Glomerular endothelial cell (primary cell): ENCODE measurements around the gene CRIP1. TPM values are rescaled to one million over a fixed set of nuclear protein-coding genes. Genes with fewer than 3 reads are reported as not detected.

Experiments used
- DNase-seq: peaks from one replicate; pipeline ENCODE4 v3.0.0-alpha.2; 2011; ENCODE audit warnings: low read depth, low spot score; ENCODE audit errors: extremely low read depth
- total RNA-seq: library from RNA; depleted of rRNA; stranded (reverse); fragments of >200 nt; gene quantifications from 2 replicates; pipeline ENCODE4 v1.2.3, GENCODE V29; 2015

CRIP1 gene
- total RNA-seq, 1 donor from 2014 or later: 2.0 TPM

DNA sequence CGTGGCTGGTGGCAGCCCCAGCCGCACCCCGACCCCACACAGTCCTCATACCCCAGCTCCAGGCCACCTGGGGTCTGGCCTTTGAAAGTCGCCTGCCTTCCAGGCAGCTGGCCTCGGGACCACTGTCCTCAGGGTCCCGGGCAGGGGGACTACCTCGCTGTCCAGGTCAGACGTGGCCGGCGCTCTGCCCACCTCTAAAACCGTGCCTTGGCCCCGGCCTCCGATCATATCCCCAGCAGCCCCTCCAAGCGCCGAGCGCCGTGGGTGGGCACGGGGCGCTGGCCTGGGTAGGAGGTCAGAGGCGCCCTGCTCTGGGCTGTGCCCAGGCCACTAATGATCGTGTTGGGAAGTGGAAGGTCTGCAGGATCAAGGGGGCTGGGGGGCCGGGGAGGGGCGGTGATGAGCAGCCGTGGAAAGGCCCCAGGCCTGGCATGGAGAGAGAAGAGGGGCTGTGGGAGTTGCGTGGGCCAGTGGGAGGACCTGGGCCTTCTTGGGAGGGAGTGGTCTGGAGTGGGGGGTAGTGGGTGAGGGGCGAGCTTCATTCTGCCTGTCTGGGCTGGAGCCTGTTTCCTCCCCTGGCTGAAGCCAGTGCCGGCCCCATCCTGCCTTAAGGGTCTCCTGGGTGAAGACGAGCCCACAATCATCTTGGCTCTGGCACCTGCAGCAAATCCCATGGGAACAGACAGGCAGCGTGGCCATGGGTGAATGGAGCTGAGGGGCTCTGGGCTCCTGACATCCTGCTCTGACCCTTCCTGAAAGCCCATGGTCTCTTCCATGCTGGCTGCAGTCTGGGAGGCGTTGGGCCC, 44.6 kb downstream of the CRIP1 start:
- no peak for DNase-seq

DNA sequence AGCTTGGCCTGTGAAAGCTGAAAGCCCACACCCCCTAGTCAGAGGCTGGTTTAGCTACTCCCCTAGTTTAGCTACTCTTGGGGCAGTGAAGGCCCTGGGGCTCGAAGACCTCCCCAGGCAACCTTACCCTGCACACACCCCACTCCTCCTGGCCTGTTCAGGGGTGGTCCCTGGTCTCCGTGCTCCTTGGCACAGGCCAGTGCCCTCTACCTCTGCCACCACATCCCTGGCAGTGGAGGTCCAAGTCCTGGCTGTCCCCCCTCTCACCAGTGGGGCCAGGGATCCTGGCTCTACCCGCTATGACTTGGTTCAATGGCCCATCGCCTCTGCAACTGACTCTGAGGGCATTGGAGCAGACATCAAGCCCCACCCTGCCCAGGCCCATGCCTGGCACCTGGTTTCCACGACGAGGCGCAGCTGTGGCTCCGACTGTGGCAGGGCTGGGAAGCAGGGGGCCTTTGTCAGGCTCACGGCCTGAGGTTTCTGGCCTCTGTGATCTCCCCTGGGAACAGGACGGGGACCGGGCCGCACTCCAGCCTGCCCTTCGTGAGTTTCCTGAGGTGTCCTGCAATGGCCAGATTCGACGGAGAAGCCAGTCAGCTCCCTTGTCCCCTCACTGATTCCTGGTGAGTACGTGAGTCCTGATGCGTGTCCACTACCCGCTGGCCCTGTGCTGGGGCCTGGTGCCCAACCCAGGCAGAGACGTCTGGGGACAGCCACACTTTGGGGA, 45.4 kb downstream of the CRIP1 start:
- no peak for DNase-seq

DNA sequence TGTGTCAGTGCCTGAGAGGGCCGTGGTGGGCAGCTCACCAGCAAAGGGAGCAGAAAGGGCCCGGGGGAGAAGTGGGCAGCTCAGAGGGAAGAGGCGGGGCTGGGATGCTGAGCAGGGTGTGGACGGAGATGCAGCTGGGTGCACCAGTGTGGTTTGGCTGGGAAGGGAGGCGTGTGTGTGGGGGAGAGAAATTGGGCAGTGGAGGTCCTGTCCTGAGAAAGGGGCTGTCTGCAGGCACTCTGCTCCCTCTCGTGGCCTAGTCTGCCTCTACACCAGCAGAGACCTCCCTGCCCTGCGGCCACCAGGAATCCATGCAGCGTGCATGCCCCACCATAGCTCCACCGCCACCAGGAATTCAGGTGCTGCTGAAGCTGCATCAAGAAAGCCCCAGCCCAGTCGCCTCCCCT, 46.1 kb downstream of the CRIP1 start:
- DNase-seq: no peak

DNA sequence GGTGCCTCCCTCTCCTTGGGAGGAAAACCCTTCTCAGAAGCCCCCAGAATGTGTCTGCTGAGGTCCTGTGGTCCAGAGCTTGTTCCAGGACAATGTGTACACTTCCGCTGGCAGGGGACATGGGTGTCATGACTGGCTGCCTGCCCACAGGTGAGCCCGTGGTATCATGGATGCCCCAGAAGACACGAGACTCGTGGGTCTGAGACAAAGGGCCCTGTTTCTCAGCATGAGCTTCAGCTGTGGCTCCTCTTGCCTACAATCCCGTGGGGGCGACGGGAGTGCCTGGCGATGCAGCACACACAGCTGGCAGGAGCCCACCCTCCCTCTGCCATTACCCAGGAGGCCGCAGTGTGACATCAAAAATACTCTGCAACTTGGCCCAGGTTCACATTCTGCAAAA, 46.7 kb downstream of the CRIP1 start:
- no peak for DNase-seq

DNA sequence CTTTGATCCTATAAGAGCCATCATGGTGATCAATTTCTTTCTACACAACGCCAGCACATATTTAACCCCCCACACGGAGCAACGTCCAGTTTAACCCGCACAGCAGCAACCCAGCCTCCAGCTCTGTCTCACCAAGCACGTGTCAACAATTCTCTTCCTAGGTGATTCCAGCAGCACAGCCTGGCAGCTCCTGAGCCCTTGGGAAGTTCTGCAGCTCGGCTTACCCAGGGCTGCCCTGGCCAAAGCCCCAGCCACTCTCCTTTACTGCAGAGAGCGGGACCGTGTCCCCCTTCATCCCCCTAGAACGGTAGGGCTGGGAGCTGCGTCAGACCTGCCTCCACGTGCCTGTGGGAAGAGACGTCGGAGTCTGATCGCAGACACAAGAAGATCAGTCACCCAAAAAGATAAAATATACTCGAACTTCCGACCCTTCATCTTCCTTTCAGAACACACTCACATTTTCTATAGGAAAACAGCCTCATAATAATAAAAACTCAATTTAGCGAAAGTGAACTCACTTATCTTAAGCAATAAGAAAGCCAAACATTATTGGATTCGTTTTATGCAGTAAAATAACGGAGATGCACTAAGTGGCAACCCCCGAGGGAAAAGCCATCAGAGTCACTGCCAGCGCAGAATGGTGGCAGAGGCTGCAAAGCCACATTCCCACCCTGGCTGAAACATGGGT, 47.3 kb downstream of the CRIP1 start:
- DNase-seq: no peak

DNA sequence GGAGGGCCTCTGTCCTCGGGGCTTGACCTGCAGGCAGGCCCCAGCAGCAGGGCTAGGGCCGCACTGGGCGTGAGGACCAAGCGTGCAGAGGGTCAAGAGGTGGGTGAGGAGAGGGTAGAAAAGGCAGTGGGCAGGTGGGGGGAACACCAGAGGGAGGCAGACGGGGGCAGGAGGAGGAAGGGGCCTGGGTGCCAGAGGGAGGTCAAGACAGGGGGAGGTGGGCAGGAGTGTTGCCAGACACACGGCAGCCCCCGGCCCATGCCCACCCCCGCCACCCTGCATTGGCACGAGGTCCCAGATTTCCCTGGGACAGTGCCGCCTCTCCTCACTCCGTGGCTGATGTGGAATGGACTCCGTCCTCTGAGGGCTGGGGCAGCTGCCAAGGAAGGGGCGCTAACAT, 47.9 kb downstream of the CRIP1 start:
- DNase-seq: no peak

DNA sequence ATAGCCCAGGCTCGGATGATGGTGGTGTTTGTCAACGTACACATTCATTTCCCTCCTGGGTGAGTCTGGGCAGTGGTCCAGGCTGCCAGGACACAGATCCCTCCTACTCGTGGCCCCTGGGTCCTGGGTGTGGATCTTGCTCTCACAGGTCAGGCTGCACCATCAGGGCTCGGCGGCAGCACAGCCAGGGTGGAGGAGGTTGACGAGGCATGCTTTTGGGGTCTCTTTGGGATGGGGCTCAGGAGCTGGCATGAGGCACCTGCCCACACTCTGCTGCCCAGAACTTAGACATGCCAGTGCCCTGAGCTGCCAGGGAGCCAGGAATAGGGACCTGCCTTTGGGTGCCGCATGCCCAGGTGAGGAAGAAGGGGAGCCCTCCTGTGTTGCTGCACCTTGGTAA, 49.4 kb downstream of the CRIP1 start:
- no peak for DNase-seq

DNA sequence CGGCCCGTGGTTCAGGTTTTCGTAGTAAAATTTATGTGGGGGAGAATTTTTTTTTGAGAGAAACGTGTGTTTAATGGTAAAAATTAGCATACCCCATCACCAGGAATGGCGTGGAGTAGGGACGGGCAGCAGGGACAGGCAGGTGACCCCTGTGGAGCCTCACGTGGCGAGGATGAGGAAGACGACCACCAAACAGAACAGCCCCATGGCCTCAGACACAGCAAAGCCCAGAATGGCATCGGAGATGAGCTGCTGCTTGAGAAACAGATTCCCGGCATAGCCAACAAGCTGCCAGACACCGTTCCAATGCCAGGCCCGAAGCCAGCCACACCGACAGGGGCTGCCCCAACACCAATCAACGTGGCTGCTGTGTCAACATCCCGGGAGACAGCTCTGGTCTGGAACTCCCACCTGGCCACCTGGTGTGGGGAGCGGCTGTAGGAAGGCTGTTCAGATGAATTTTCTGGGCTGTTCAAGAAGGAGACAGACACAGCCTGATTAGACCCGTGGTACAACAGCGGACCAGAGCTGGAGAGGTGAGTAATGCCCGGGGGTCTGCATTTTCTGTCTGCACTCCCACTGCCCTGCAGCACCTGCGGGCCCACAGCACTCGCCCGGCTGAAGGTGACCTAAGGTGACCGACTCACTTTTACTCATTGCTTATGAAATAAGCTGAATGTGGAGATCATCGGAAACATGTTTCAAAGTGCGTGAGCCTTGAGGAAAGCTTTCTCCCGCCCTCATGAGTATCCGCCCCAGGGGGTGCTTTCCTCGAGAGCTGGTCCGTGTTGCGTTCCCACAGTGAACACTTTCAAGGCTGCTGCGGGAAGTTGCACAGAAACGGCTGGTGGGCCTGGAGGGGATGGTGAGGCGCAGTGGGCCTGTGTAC, 50.2 kb downstream of the CRIP1 start:
- no peak for DNase-seq

DNA sequence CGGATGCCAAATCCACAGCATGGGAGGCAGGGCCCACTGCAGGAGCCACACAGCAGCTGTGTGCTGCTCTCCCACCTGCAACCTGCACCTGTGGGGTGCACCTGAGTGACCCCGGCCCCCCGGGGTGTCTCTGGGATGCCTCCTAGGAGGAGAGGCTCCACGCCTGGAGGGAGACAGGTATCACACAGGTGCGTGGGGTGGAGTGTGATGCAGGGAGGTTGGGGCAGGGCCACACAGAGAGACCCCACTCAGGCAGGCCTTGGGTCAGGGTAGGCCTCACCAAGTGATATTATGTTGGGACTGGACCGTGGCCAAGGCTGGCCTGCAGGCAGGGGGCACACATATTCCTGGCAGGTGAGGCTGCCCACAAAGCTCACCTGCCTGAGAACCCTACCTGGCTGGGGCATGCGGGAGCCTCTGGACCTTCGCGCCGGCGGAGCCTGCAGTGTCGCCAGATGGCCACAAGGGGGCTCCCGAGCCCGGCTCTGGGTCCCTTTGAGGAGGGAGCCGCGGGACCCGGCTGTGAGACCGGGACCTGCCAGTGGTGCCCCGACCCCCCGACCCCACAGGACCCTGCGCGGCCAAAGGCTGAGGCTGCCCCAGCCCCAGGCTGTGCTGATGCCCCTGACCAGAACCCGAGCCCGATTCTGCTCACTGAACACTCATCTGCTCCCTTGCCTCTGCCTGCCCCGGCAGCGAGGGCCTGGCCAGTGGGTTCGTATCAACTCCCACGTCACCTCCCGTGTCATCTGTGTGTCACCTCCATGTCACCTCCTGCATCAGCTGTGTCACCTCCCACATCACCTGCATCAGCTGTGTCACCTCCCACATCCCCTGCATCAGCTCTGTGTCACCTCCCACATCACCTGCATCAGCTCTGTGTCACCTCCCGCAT, 51.1 kb downstream of the CRIP1 start:
- DNase-seq: no peak

Other genes with a start within 250 kb of the CRIP1 start
- gene BTBD6, start 238.4 kb upstream of the CRIP1 start, total RNA-seq: 41.0 and 64.6 TPM in 2 replicates
- gene BRF1, start 185.9 kb upstream of the CRIP1 start, total RNA-seq: 37.9 and 63.4 TPM in 2 replicates
- 82.9 and 124 TPM in 2 replicates for gene PACS2, start 172.1 kb upstream of the CRIP1 start, total RNA-seq
- 0.15 and 0.18 TPM in 2 replicates for gene TEX22, start 88.3 kb upstream of the CRIP1 start, total RNA-seq
- 85.9 and 92.3 TPM in 2 replicates for gene MTA1, start 67.1 kb upstream of the CRIP1 start, total RNA-seq
- 515 and 575 TPM in 2 replicates for gene CRIP2, start 12.1 kb upstream of the CRIP1 start, total RNA-seq
- 5.4 and 12.3 TPM in 2 replicates for gene TEDC1, start 4.4 kb downstream of the CRIP1 start, total RNA-seq
- 7.0 and 9.3 TPM in 2 replicates for gene TMEM121, start 39.7 kb downstream of the CRIP1 start, total RNA-seq